Tibial nerve (tissue), 4 donors: ENCODE results near the gene STARD13. TPM values are rescaled to one million over a fixed set of nuclear protein-coding genes. Genes with fewer than 3 reads are reported as not detected.

Experiments used
- DNase-seq, 2 donors: peaks; one replicate each; pipeline ENCODE4 v3.0.0-alpha.2; 2019; ENCODE audit warnings: low spot score in 2 of 2
- H3K27ac ChIP-seq, 4 donors: fragments of 200-600 bp; sonication (generic) in 3 of 4; one replicate each; pipeline ENCODE4 v1.5.1; 2017 to 2019; ENCODE audit warnings: mild to moderate bottlenecking in 1 of 4
- H3K27me3 ChIP-seq, 2 donors: fragments of 200-600 bp; sonication (generic) in 1 of 2; one replicate each; pipeline versions ENCODE4 v1.5.1 to v1.6.0; 2017 to 2019
- H3K36me3 ChIP-seq, 3 donors: fragments of 200-600 bp; sonication (generic); one replicate each; pipeline ENCODE4 v1.5.1; 2018 to 2019
- H3K4me1 ChIP-seq, 4 donors: fragments of 200-600 bp; sonication (generic) in 3 of 4; one replicate each; pipeline ENCODE4 v1.5.1; 2017 to 2019
- H3K4me3 ChIP-seq, 4 donors: fragments of 200-600 bp; sonication (generic) in 3 of 4; one replicate each; pipeline ENCODE4 v1.5.1; 2017 to 2019; ENCODE audit warnings: mild to moderate bottlenecking in 1 of 4, moderate library complexity in 1 of 4
- H3K9me3 ChIP-seq, 4 donors: fragments of 200-600 bp; sonication (generic) in 3 of 4; one replicate each; pipeline ENCODE4 v1.5.1; 2017 to 2019
- EP300 ChIP-seq, 2 donors: sonication (generic); formaldehyde crosslinking; IDR thresholded peaks; one replicate each; pipeline ENCODE4 v1.6.1; 2017; ENCODE audit warnings: antibody characterized with exemption in 2 of 2, mild to moderate bottlenecking in 1 of 2
- POLR2A ChIP-seq, 2 donors: fragments of 450-650 bp; IDR thresholded peaks; one replicate each; pipeline ENCODE4 v1.6.1; 2017; ENCODE audit warnings: antibody characterized with exemption in 2 of 2, mild to moderate bottlenecking in 2 of 2, moderate library complexity in 2 of 2
- WGBS, 2 donors: methylation state at CpG; one replicate each; pipeline ENCODE4 v1.1.5; 2018; 5-methylcytosine and 5-hydroxymethylcytosine counted together
- total RNA-seq, 4 donors: library from RNA; depleted of rRNA; stranded (reverse); fragments of >200 nt; gene quantifications; one replicate each; pipeline ENCODE4 v1.1.0, GENCODE V29; 2016
- TF ChIP-seq, protein P1 (sequence below), 5 experiments: fragments of 200-600 bp in 3 of 5; fragments of 450-650 bp in 2 of 5; sonication (generic) in 3 of 5; IDR thresholded peaks; one replicate each; pipeline ENCODE4 v1.5.1; 2016 to 2019; ENCODE audit warnings: antibody characterized with exemption in 5 of 5, mild to moderate bottlenecking in 3 of 5, moderate library complexity in 2 of 5

Gene STARD13
- total RNA-seq, 4 donors from 2014 or later, result 52.7 to 125 (median 80.0) TPM

DNA sequence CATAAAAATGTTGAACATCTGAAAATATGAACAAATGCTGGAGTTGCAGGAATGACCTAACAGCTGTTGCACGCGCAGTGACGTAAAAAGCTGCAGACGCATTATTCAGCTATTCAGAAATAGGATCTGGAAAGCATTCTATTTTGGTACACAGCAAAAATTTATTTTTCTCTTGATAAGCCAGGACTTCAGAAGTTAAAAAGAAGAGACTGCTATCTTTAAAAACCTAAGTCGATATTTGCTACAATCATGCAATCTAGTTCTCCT is 36.9 kb upstream of the STARD13 start:
- Histone ChIP-seq H3K36me3 (no peaks in the 10 kb centered on the region), H3K4me3 (peak overlapping the region in 3 of 4 donors; percentile 3 to 30 (median 5)), H3K27me3 (no peaks in the 10 kb centered on the region), H3K27ac (peak overlapping the region; percentile 56 to 87 (median 75)), H3K9me3 (peaks cover 0 to 2% (median 0%) of the 10 kb centered on the region in 4 donors), H3K4me1 (peaks cover 0 to 36% (median 23%) of the 10 kb centered on the region in 4 donors)
- DNase-seq, result no peak
- TF ChIP-seq EP300 (IDR thresholded peaks at IDR 0.05), result peak in 1 of 2 donors; percentile 63
- TF ChIP-seq, protein P1, sequence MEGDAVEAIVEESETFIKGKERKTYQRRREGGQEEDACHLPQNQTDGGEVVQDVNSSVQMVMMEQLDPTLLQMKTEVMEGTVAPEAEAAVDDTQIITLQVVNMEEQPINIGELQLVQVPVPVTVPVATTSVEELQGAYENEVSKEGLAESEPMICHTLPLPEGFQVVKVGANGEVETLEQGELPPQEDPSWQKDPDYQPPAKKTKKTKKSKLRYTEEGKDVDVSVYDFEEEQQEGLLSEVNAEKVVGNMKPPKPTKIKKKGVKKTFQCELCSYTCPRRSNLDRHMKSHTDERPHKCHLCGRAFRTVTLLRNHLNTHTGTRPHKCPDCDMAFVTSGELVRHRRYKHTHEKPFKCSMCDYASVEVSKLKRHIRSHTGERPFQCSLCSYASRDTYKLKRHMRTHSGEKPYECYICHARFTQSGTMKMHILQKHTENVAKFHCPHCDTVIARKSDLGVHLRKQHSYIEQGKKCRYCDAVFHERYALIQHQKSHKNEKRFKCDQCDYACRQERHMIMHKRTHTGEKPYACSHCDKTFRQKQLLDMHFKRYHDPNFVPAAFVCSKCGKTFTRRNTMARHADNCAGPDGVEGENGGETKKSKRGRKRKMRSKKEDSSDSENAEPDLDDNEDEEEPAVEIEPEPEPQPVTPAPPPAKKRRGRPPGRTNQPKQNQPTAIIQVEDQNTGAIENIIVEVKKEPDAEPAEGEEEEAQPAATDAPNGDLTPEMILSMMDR (IDR thresholded peaks at IDR 0.05), result no peak
- peak in 1 of 2 donors; percentile 0 for TF ChIP-seq POLR2A (IDR thresholded peaks at IDR 0.05)
- 25 to 30% methylated on average over 5 of the region's 5 CpGs for WGBS, 2 donors

DNA sequence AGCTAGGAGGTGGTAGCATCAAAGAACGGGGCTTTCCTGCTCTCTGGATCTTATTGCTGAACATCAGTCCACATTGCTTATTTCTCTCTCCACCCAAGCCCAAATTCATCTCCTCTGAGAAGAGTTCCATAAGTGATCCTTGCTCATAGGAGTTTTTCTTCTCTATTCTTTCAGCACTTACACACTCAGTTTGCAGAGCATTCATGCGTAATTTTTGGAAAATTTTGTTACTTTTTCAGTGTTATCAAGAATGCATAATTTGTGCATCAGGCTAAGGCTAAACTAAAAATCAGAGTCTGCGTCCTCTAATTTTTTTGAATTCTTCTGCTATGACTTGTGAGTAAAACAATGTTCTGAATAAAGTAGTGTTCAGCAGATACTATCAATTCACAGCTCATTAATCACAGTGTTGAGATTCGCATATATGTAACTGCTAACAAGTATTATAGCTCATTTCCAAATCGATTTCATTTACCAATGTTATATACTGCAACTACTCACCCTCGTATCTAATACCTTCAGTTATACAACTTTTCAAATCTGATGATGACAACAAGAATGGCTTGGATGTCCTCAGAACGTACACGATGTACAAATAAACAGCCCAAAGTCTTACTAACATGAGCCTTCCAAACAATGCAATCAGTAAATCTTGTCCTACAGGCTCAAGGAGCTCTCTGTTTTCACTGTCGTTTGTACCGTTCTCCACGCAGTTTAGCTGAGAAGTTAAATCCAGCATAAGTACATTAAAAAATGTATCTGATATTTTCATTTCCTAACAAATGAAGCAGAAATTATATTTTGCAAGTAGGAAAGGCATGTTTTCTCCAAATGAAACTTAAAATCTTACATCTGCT is 36.4 kb upstream of the STARD13 start:
- Histone ChIP-seq H3K4me1 (peaks cover 0 to 34% (median 23%) of the 10 kb centered on the region in 4 donors), H3K36me3 (no peaks in the 10 kb centered on the region), H3K27ac (peak overlapping the region; percentile 56 to 87 (median 75)), H3K9me3 (peaks cover 0 to 2% (median 0%) of the 10 kb centered on the region in 4 donors), H3K27me3 (no peaks in the 10 kb centered on the region), H3K4me3 (peak overlapping the region in 3 of 4 donors; percentile 3 to 30 (median 5))
- WGBS, 2 donors, result 34 to 35% methylated on average over 11 of the region's 11 CpGs
- TF ChIP-seq, protein P1 (IDR thresholded peaks at IDR 0.05), result no peak
- peak in 1 of 2 donors; percentile 16 for TF ChIP-seq POLR2A (IDR thresholded peaks at IDR 0.05)
- TF ChIP-seq EP300 (IDR thresholded peaks at IDR 0.05), result peak in 1 of 2 donors; percentile 64
- DNase-seq, result no peak

DNA sequence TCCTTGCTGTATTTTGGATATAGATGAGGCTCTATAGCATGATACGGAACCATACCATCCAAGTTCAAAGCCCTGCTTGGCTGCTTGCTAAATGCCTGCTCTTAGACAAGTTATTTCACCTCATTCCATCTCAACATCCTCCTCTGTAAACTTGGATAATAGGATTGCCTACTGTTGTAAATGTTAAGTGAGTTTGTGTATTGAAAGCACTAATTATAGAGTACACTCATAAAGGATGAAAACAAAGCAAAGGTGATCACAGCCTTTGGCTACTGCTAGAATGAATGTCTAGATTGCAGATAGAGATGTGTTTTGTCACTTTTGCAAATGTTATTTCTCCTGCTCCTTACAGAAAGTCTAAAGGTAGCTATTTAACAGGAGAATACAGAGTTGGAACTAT is 34.3 kb upstream of the STARD13 start:
- no peak overlapping the region for H3K4me3 ChIP-seq
- H3K36me3 ChIP-seq, result no peaks in the 10 kb centered on the region
- no peaks in the 10 kb centered on the region for H3K27me3 ChIP-seq
- TF ChIP-seq EP300 (IDR thresholded peaks at IDR 0.05), result no peak
- TF ChIP-seq, protein P1 (IDR thresholded peaks at IDR 0.05), result no peak
- TF ChIP-seq POLR2A (IDR thresholded peaks at IDR 0.05), result no peak
- WGBS, 2 donors, result 97 to 100% methylated on average over 1 of the region's 1 CpG
- H3K4me1 ChIP-seq, result peaks cover 0 to 29% (median 18%) of the 10 kb centered on the region in 4 donors
- H3K27ac ChIP-seq, result peak overlapping the region in 2 of 4 donors; percentile 85 to 87
- peaks cover 0 to 2% (median 0%) of the 10 kb centered on the region in 4 donors for H3K9me3 ChIP-seq
- no peak for DNase-seq

DNA sequence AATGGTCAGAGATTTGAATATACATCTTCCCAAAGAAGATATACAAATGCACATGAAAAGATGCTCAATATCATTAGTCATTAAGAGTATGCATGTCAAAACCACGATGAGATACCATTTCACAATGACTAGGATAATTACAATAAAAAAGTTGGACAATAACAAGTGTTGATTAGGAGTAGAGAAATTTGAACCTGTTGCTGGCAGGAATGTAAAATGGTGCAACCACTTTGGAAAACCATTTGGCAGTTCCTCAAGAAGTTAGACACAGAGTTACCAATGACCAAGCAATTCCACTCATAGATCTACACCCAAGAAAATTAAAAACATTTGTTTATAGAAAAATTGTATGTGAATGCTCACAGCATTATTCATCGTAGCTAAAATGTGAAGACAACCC is 33.2 kb upstream of the STARD13 start:
- Histone ChIP-seq H3K4me3 (no peak overlapping the region), H3K27ac (no peak overlapping the region), H3K9me3 (peaks cover 0 to 2% (median 0%) of the 10 kb centered on the region in 4 donors), H3K27me3 (no peaks in the 10 kb centered on the region), H3K36me3 (no peaks in the 10 kb centered on the region), H3K4me1 (peaks cover 0 to 17% (median 10%) of the 10 kb centered on the region in 4 donors)
- no peak for DNase-seq
- WGBS, 2 donors, result 86 to 90% methylated on average over 2 of the region's 2 CpGs
- no peak for TF ChIP-seq POLR2A (IDR thresholded peaks at IDR 0.05)
- TF ChIP-seq, protein P1 (IDR thresholded peaks at IDR 0.05), result no peak
- TF ChIP-seq EP300 (IDR thresholded peaks at IDR 0.05), result no peak

DNA sequence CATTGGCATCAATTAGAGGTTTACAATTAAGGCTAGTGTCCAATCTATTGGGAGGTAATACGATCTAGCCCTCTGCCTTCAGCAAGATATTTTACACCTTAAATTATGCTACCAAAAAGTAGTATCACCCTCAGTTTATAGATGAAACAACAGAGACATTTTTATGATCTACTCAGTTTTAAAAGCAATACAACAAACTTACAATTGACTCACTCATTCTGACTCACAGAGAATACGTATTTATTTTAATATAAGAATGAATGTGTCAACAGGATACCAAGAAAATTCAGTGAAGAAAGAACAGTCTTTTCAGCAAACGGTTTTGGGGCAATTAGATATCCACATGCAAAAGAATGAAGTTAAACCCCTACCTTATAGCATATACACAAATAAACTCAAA is 32.5 kb upstream of the STARD13 start:
- no peak overlapping the region for H3K4me3 ChIP-seq
- H3K36me3 ChIP-seq, result no peaks in the 10 kb centered on the region
- no peaks in the 10 kb centered on the region for H3K27me3 ChIP-seq
- DNase-seq, result no peak
- 87% methylated on average over 3 of the region's 3 CpGs for WGBS, 2 donors
- no peak overlapping the region for H3K27ac ChIP-seq
- TF ChIP-seq POLR2A (IDR thresholded peaks at IDR 0.05) (no peak), EP300 (IDR thresholded peaks at IDR 0.05) (no peak)
- TF ChIP-seq, protein P1 (IDR thresholded peaks at IDR 0.05), result no peak
- H3K9me3 ChIP-seq, result peaks cover 0 to 2% (median 0%) of the 10 kb centered on the region in 4 donors
- peaks cover 0 to 17% (median 3%) of the 10 kb centered on the region in 4 donors for H3K4me1 ChIP-seq
